ENCODE data around the gene SLIT1.

SLIT1 gene

DNA sequence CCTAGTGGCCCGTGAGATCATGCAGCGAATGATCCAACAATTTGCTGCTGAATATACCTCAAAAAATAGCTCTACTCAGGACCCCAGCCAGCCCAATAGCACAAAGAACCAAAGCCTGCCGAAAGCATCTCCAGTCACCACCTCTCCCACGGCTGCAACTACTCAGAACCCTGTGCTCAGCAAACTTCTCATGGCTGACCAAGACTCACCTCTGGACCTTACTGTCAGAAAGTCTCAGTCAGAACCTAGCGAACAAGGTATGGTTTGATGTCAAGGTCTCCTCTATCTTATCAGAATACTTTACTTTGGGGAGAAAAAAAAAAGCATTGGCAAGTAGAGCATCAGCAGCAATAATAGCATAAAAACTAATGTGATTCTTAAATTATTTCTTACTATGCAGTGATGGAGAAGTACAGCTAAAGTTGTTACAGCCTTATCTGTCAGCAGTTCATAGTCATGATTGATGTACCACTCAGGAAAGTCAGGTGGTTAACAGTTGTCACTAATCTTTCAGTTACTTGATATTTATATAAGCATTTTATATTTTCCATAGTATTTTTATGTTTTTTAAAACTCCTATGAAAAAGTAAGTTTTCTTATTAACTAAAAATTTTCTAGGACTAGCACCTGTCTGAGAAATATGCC, 236.6 kb downstream of the SLIT1 start:
- DNase-seq = no peak
